Stimulated activated CD8-positive, alpha-beta memory T cell treated with anti-CD3 and anti-CD28 coated beads, Interleukin-7, amount 100 ng/mL, for 48 hours (primary cell): Measurements from ENCODE around the gene LGALSL.

ENCODE experiments used
- DNase-seq, 2 donors: peaks; one replicate each; pipeline ENCODE4 v3.0.0-alpha.2; 2020; ENCODE audit warnings: low read depth in 1 of 2; ENCODE audit errors: extremely low read depth in 1 of 2

Gene LGALSL

DNA sequence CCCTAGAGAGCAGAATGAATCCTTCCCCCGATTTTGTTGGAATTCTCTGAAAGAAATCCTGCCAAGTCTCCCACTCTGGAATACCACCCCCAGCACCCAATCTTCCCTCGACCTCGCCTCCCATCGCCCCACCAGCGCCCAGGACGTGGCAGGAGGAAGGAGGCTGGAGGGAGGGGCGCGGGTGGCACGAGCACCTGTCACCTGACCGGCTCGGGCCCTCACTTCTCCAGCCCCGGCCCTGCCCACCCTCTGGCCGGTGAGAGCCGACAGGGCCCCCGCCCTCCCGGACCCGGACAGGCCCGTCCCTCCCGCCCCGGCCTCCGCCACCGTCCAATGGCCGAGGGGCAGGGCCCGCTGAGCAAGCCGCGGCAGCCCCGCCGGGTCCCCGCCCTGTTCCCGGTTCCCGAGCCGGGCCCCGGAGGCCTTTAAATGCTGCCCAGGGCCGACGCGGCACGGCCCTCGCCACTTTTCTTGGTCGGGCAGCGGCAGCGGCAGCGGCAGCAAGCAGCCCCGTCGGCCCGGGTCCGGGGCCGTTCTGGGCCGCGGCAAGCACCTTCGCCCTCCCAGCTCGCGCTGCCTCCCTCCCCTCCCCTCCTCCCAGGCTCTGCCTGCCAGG lies at the start of gene LGALSL:
Gene LGALSL (plus strand): TSS at position 393 of the 616 bp plus-strand sequence. CDS start 384 bp downstream, outside the sequence.
- peak; percentile 10 to 28 for DNase-seq

- no peak for DNase-seq
Observed at GRCh38 chr2:64404743-64405142, 49.2 kb upstream of the LGALSL start.

- DNase-seq, result no peak
Observed at GRCh38 chr2:64405581-64406406, 48.2 kb upstream of the LGALSL start.

GRCh38 chr2:64406407-64406774 lies 47.6 kb upstream of the LGALSL start:
- no peak for DNase-seq

GRCh38 chr2:64408031-64408430 lies 45.9 kb upstream of the LGALSL start:
- DNase-seq, result no peak

- no peak for DNase-seq
Observed at GRCh38 chr2:64410671-64411070, 43.3 kb upstream of the LGALSL start.

DNA sequence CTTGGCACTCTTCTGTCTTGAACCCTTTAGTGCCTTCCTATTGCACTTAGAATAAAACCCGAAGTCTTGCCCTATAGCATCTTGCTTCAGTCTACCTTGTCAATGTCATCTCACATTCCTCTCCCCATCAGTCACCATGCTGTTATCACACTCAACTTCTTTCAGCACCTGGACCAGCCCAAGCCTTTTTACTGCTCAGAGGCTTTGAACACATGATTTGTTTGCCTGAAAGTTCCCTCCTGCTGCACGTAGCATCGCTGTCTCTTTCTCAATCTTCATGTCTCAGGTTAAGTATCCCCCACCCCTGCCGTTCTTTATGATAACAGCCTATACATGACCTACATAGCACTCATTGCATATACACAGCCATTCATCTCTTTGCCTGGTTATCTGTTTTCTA lies 41.3 kb upstream of the LGALSL start:
- no peak for DNase-seq

- no peak for DNase-seq
Observed at GRCh38 chr2:64414736-64415435, 39.1 kb upstream of the LGALSL start.

GRCh38 chr2:64417624-64418023 lies 36.3 kb upstream of the LGALSL start:
- no peak for DNase-seq

- no peak for DNase-seq
Observed at GRCh38 chr2:64419596-64420165, 34.3 kb upstream of the LGALSL start.

GRCh38 chr2:64420677-64421076 lies 33.3 kb upstream of the LGALSL start:
- DNase-seq, result no peak

GRCh38 chr2:64421201-64421600 lies 32.8 kb upstream of the LGALSL start:
- no peak for DNase-seq

DNA sequence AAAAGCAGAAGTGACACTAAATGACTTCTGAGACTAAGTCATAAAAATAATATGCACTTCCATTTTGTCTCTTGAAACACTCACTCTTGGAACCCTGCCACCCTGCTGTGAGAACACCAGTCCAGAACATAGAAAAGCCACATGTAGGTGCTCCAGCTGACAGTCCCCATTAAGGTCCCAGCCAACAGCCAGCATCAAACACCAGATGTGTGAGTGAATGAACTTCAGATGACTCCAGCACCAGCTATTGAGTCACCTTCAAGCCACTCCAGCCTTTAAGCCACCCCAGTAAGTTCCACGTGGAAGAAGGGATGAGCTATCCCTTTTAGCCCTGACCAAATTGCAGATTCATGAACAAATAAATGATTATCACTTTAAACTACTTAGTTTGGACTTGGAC lies 31.5 kb upstream of the LGALSL start:
- DNase-seq, result no peak

DNA sequence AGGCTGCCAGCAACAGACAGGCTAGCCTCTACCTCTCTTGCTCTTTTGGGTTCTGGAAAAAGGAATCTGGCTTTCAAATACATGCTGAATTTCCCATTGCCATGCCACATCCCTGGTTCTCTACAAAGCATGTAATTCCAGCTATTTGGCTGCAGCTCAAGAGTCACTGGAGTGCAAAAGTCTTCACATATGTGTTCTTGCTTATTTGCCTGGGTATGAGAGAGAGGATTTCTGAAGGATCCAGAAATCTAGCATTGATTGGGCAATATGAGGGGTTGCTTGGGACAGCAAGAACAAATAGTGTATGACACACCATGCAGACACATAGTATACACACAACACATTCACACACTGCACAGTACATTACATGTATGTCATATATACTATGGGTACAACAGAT lies 30.7 kb upstream of the LGALSL start:
- DNase-seq, result no peak

DNA sequence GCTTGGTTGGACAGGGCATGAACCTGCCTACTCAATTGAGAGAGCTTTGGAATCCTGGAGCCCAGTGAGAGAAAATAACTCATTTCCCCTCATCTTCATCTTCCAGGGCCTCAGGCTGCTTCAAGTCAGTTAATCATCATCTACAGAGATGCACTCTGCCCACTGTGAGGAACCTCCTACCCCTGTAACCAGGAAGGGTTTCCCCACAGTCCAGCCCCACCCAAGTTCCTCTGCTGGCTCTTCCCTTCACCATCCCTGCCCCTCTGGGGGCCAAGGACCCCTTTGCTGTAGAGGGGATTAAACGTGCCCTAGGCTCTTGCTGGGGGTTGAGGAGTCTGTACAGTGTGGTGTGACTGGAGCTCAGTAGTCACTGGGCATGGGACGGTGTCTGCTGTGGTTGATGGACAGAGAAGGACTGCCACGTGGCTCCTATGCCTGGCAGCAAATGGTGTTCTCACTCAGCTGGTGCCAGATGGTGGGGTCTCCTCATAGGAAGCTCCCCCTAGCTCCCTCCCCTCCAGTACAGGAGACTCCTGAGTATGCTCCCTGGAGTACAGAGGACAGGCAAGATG lies 29.5 kb upstream of the LGALSL start:
- no peak for DNase-seq

DNA sequence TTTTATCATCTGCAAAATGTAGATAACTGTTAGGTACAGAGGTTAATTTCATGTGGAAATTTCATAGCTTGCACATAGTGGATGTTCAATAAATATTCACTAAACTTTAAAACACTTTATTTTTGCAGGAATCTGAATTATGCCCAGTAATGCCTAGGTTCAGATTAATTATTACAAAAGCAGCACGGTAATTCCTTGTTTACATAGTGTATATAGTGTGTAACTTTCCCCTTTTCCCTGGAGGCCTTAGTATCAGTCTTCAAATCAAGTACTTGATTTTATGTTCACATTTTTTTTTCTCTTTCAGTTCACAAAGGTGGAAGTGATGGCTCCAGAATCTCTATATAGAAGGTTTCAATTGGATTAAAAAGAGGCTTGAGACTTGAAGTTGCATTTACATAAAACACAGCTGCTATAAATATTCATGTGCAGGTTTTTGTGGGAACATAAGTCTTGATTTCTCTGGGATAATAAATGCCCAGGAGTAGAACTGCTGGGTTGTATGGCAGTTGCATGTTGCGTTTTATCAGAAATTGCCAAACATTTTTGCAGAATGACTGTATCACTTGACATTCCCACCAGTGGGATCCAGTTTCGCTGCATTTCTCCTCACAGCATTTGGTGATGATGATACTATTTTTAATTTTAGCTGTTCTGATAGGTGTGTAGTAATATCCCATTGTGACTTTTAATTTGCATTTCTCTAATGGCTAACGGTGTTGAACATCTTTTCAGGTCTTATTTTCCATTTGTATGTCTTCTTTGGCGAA lies 27.6 kb upstream of the LGALSL start:
- no peak for DNase-seq

DNA sequence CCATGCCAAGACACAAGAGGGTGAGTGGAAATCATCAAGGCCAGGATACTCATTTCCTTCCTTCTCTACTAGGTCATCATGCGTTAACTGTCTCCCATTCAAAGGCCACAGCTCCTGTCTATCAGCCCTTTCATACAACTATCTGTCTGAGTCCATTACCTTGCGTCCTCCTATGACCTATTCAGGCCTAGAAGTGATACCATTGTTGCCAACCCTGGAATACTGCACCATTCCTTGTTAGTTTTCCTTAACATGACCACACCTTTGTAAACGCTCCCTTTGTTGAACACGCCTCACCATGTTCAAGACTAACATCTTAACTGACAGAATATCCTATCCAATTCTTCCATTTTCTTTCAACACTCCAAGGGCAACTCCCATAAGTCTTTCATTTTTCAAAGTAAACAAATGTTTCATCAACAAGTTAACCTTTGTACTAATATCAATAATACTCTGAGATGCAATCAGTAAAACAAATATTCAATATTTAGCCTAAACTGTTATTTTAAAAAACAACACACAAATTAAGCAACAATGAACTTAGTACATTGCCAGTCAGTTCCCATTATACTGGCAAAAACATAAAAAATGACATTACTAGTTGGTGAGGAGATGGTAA lies 19.8 kb upstream of the LGALSL start:
- no peak for DNase-seq

GRCh38 chr2:64437883-64438282 lies 16.1 kb upstream of the LGALSL start:
- no peak for DNase-seq

- no peak for DNase-seq
Observed at GRCh38 chr2:64439194-64439593, 14.8 kb upstream of the LGALSL start.

DNA sequence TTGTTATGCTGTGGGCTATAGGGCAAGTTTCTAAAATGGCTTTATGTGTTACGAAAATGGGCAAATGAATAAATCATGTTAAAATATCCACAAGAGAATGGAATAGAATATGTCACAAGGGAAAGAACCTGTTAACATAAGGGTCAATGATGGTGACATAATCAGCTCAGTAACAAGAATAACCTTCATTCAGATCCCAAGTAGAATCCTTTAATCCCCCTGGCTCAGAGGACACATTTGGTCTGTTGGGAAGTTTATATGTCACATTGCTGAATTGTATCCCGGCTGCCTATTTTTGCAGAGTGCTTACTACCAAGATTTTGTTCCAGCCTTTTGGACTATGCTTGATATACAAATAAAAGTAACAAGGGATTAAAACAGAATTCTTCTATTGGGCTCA lies 13.1 kb upstream of the LGALSL start:
- DNase-seq, result no peak
